Activated T-cell treated with anti-CD3 and anti-CD28 coated beads, Interleukin-2, amount 50 U/mL, for 72 hours (primary cell): ENCODE results near the gene KCNQ5. TPM values are rescaled to one million over a fixed set of nuclear protein-coding genes. Genes with fewer than 3 reads are reported as not detected.

Experiments
- ATAC-seq, 2 donors: fragments of 150-1000 bp; cut with Tn5 transposase; replicated peaks in 1 of 2; 2 replicates each; pipeline ENCODE4 v1.10.0; 2021; ENCODE audit warnings: moderate library complexity in 2 of 2, mild to moderate bottlenecking in 1 of 2
- DNase-seq, 2 donors: peaks; one replicate each; pipeline ENCODE4 v3.0.0; 2021 to 2022; ENCODE audit warnings: mixed read lengths in 1 of 2
- H3K27ac Mint-ChIP-seq: one replicate; pipeline ENCODE4 v1.8.0; 2022; ENCODE audit warnings: mild to moderate bottlenecking, moderate library complexity, mixed read lengths
- H3K27me3 Mint-ChIP-seq: one replicate; pipeline ENCODE4 v1.8.0; 2022; ENCODE audit warnings: low read depth, mixed read lengths
- H3K36me3 Mint-ChIP-seq, 2 donors: one replicate each; pipeline ENCODE4 v1.8.0; 2022; ENCODE audit warnings: mixed read lengths in 2 of 2, mild to moderate bottlenecking in 1 of 2; ENCODE audit not compliant: insufficient read depth in 2 of 2
- H3K4me1 Mint-ChIP-seq: one replicate; pipeline ENCODE4 v1.8.0; 2022; ENCODE audit warnings: low read depth, mixed read lengths
- H3K4me3 Mint-ChIP-seq, 2 donors: one replicate each; pipeline ENCODE4 v1.8.0; 2022; ENCODE audit warnings: mild to moderate bottlenecking in 2 of 2, mixed read lengths in 2 of 2, moderate library complexity in 2 of 2
- H3K9me3 Mint-ChIP-seq, 2 donors: one replicate each; pipeline ENCODE4 v1.8.0; 2022; ENCODE audit warnings: mixed read lengths in 2 of 2
- total RNA-seq, 2 donors: library from RNA; stranded (reverse); gene quantifications; one replicate each; pipeline ENCODE4 v1.2.3, GENCODE V29; 2022

The KCNQ5 gene
- total RNA-seq, 2 donors from 2014 or later: 6.1 to 9.8 TPM

GRCh38 chr6:72832271-72832670 is 210.4 kb downstream of the KCNQ5 start:
- Mint-ChIP-seq H3K4me3 (no peak overlapping the region), H3K9me3 (peaks cover 0 to 2% of the 10 kb centered on the region in 2 donors)
- ATAC-seq: no peak

DNA sequence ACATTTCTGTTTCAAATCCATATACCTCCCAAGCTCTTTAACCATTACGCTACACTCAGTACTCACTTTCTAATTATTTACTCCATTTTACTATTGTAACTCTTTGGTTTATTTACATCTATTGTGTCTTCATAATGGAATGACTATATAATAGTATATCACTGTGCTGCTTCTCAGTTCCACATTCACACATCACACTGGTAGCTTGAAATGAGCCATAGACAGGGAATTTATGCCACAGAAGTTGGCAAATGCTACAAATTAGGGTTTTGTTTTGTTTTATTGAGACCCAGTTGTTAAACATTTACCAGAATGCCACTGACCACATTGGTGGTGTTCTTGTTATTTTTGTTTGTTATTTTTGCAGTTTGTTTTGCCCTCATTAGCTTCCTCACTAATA is 213.9 kb downstream of the KCNQ5 start:
- Mint-ChIP-seq H3K27me3 (no peaks in the 10 kb centered on the region), H3K36me3 (peaks cover 0 to 2% of the 10 kb centered on the region in 2 donors), H3K27ac (no peak overlapping the region), H3K4me3 (no peak overlapping the region), H3K9me3 (no peaks in the 10 kb centered on the region), H3K4me1 (peaks cover 6% of the 10 kb centered on the region)
- ATAC-seq (no peak), DNase-seq (no peak)

More at GRCh38 chr6:72832271-72832670, 210.4 kb downstream of the KCNQ5 start:
- no peak for DNase-seq
- no peak overlapping the region for H3K27ac Mint-ChIP-seq
- H3K36me3 Mint-ChIP-seq: peaks cover 3 to 4% of the 10 kb centered on the region in 2 donors
- H3K4me1 Mint-ChIP-seq: peaks cover 6% of the 10 kb centered on the region
- H3K27me3 Mint-ChIP-seq: no peaks in the 10 kb centered on the region

GRCh38 chr6:72836971-72837370 is 215.1 kb downstream of the KCNQ5 start:
- H3K4me3 Mint-ChIP-seq: no peak overlapping the region
- peaks cover 3% of the 10 kb centered on the region for H3K4me1 Mint-ChIP-seq
- no peaks in the 10 kb centered on the region for H3K9me3 Mint-ChIP-seq
- no peak for ATAC-seq
- H3K36me3 Mint-ChIP-seq: peaks cover 0 to 2% of the 10 kb centered on the region in 2 donors
- no peaks in the 10 kb centered on the region for H3K27me3 Mint-ChIP-seq
- H3K27ac Mint-ChIP-seq: no peak overlapping the region
- no peak for DNase-seq

- no peak overlapping the region for H3K4me3 Mint-ChIP-seq
- no peak for DNase-seq
- ATAC-seq: no peak
- H3K9me3 Mint-ChIP-seq: no peaks in the 10 kb centered on the region
- no peaks in the 10 kb centered on the region for H3K4me1 Mint-ChIP-seq
- no peaks in the 10 kb centered on the region for H3K27me3 Mint-ChIP-seq
- peaks cover 0 to 2% of the 10 kb centered on the region in 2 donors for H3K36me3 Mint-ChIP-seq
- no peak overlapping the region for H3K27ac Mint-ChIP-seq
Observed at GRCh38 chr6:72841195-72841594, 219.3 kb downstream of the KCNQ5 start.

DNA sequence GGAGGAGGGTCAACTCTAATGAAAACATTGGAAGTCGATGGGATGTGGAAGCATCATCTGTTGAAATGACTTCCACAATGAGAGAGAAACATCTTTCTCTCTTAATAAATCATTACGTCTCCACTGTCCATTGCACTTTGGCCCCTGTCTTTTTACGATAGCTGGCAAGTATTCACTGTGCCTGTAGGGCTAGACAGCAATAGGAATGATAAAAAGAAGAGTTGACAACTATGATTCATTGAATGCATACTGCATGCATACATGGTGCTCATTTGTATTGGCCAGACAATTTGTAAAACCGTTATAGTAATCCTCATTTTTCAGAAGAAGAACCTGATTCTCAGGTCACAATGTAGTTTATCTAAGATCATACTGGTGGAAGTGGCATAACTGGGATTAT is 220.3 kb downstream of the KCNQ5 start:
- Mint-ChIP-seq H3K9me3 (no peaks in the 10 kb centered on the region), H3K4me3 (no peak overlapping the region), H3K4me1 (no peaks in the 10 kb centered on the region), H3K27me3 (no peaks in the 10 kb centered on the region), H3K36me3 (peaks cover 0 to 2% of the 10 kb centered on the region in 2 donors), H3K27ac (no peak overlapping the region)
- no peak for DNase-seq
- no peak for ATAC-seq

GRCh38 chr6:72844614-72845013 is 222.8 kb downstream of the KCNQ5 start:
- no peak overlapping the region for H3K27ac Mint-ChIP-seq
- DNase-seq (no peak), ATAC-seq (no peak)
- peaks cover 0 to 1% of the 10 kb centered on the region in 2 donors for H3K9me3 Mint-ChIP-seq
- no peaks in the 10 kb centered on the region for H3K36me3 Mint-ChIP-seq
- no peak overlapping the region for H3K4me3 Mint-ChIP-seq
- H3K27me3 Mint-ChIP-seq: no peaks in the 10 kb centered on the region
- no peaks in the 10 kb centered on the region for H3K4me1 Mint-ChIP-seq

- Mint-ChIP-seq H3K36me3 (no peaks in the 10 kb centered on the region), H3K4me1 (no peaks in the 10 kb centered on the region), H3K27ac (no peak overlapping the region), H3K27me3 (no peaks in the 10 kb centered on the region), H3K9me3 (peaks cover 0 to 1% of the 10 kb centered on the region in 2 donors), H3K4me3 (no peak overlapping the region)
- no peak for ATAC-seq
- no peak for DNase-seq
Observed at GRCh38 chr6:72849346-72849745, 227.5 kb downstream of the KCNQ5 start.

GRCh38 chr6:72850040-72850439 is 228.2 kb downstream of the KCNQ5 start:
- Mint-ChIP-seq H3K4me1 (no peaks in the 10 kb centered on the region), H3K27me3 (no peaks in the 10 kb centered on the region), H3K4me3 (no peak overlapping the region), H3K9me3 (peaks cover 0 to 1% of the 10 kb centered on the region in 2 donors), H3K36me3 (no peaks in the 10 kb centered on the region), H3K27ac (no peak overlapping the region)
- DNase-seq: no peak
- no peak for ATAC-seq

- H3K27me3 Mint-ChIP-seq: no peaks in the 10 kb centered on the region
- DNase-seq (no peak), ATAC-seq (no peak)
Observed at GRCh38 chr6:72850469-72850868, 228.6 kb downstream of the KCNQ5 start.

DNA sequence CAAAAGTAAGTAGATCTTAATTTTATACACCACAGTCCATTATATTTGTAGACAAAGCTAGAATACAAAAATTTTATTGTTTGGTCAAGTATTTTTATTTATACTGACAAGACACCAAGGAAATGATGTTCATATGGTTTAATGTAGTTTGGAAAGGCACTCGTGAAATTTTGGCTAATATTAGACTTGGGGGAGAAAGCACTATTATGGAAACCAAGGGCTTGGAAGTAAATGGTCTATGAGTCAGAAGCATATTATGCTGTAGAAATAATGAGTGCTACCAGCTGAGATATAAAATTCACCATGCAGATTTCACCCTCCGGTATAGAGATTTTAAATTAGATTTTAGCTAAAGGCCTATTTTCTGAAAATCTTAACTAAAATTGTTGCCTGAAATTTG is 233.6 kb downstream of the KCNQ5 start:
- Mint-ChIP-seq H3K4me1 (no peaks in the 10 kb centered on the region), H3K27me3 (no peaks in the 10 kb centered on the region), H3K9me3 (no peaks in the 10 kb centered on the region), H3K27ac (no peak overlapping the region), H3K4me3 (no peak overlapping the region), H3K36me3 (no peaks in the 10 kb centered on the region)
- no peak for DNase-seq
- no peak for ATAC-seq

More at GRCh38 chr6:72850469-72850868, 228.6 kb downstream of the KCNQ5 start:
- no peak overlapping the region for H3K4me3 Mint-ChIP-seq
- H3K4me1 Mint-ChIP-seq: no peaks in the 10 kb centered on the region
- no peak overlapping the region for H3K27ac Mint-ChIP-seq
- H3K36me3 Mint-ChIP-seq: no peaks in the 10 kb centered on the region
- H3K9me3 Mint-ChIP-seq: peaks cover 0 to 1% of the 10 kb centered on the region in 2 donors

GRCh38 chr6:72856801-72857200 is 234.9 kb downstream of the KCNQ5 start:
- no peak for DNase-seq
- H3K36me3 Mint-ChIP-seq: no peaks in the 10 kb centered on the region

GRCh38 chr6:72857791-72858585 is 236.1 kb downstream of the KCNQ5 start:
- H3K4me1 Mint-ChIP-seq: peaks cover 10% of the 10 kb centered on the region
- no peaks in the 10 kb centered on the region for H3K9me3 Mint-ChIP-seq
- DNase-seq (no peak), ATAC-seq (no peak)
- no peaks in the 10 kb centered on the region for H3K36me3 Mint-ChIP-seq
- H3K27ac Mint-ChIP-seq: no peak overlapping the region
- no peaks in the 10 kb centered on the region for H3K27me3 Mint-ChIP-seq
- no peak overlapping the region for H3K4me3 Mint-ChIP-seq

More at GRCh38 chr6:72856801-72857200, 234.9 kb downstream of the KCNQ5 start:
- no peaks in the 10 kb centered on the region for H3K9me3 Mint-ChIP-seq
- no peak for ATAC-seq
- no peak overlapping the region for H3K4me3 Mint-ChIP-seq
- no peak overlapping the region for H3K27ac Mint-ChIP-seq
- no peaks in the 10 kb centered on the region for H3K27me3 Mint-ChIP-seq
- peaks cover 3% of the 10 kb centered on the region for H3K4me1 Mint-ChIP-seq

DNA sequence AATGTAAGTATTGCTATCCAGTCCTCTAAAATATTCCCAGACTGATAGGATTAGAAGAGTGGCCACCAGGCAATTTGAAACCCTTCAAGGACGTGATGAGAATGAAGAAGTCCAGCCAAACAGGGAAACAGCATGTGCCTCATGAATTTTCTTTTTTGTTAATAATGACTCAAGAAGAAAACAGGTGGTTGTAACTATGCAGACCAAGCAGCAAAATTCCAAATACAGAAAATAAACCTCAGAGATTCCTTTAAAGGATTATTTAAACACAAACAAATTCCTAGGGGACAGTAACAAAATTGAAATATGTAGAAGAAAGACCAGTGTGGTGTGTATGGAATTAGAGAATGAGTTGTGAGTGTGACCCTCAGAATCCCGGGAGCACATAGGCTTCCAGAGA is 239.2 kb downstream of the KCNQ5 start:
- peak overlapping the region; percentile 15 for H3K27ac Mint-ChIP-seq
- peaks cover 10% of the 10 kb centered on the region for H3K4me1 Mint-ChIP-seq
- no peaks in the 10 kb centered on the region for H3K27me3 Mint-ChIP-seq
- H3K9me3 Mint-ChIP-seq: no peaks in the 10 kb centered on the region
- no peak overlapping the region for H3K4me3 Mint-ChIP-seq
- peaks cover 0 to 2% of the 10 kb centered on the region in 2 donors for H3K36me3 Mint-ChIP-seq
- DNase-seq: no peak
- no peak for ATAC-seq
